HG02610 (cell line): ENCODE measurements around the gene TBC1D14.

Experiments used
- ATAC-seq: cut with Tn5 transposase; IDR thresholded peaks from one replicate; pipeline ENCODE4 v1.9.1; 2021; ENCODE audit warnings: mild to moderate bottlenecking, moderate library complexity; ENCODE audit not compliant: unreplicated experiment

TBC1D14 gene

DNA sequence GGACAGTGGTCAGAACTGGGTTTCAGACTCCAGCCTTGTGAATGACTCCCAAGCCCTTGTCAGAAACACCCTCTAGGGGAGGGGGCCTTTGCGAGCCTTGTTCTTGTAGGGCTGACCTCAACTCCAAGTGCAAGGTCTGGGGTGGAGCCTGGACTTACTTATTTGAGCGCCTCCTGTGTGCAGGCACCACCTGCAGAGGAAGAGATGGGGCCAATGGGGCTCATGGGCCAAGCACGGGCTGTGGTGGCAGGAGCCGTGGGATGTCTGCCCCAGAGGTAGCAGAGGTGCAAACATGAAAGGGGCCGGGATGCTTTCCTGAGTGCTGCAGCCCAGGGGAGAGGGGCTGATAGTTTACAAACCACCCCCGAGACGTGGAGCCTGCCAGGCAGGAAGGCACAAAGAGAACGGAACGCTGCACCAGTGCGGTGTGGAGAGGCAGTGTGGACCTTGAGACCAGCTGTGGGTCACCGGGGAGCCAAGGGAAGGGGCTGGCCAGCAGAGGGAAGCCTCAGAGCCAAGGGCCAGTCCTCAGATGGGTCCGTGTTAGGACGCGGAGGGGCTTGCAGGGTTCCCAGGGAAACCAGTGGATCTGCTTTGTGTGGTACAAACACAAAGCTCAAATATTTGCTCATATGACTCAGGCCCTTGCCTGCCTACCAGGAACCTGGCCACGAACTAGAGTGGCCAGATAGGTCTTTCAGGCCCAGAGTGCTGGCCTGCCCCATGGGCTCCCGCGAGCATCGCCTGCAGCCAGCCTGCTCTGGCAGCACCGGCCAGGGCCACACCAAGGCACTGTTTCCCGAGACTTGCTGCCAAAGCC is 124.8 kb downstream of the TBC1D14 start:
- ATAC-seq: no peak

DNA sequence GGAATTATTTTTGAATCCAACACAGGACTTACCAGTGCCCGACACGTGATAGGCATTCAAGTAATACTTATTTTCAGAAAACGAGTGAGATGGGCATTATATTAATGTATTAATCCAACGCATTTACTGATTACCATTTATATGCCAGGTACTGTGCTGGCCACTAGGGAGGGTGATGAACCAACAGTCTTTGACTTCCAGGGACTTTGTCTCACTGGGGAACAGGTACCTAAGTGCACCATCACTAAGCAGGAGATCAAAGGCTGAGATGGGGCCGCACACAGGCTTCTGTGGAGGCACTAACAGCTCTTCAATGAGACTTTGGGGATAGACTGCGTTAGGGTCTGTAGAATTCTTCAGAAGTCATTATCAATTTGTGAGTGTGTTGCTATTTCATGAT is 127.8 kb downstream of the TBC1D14 start:
- ATAC-seq: no peak

DNA sequence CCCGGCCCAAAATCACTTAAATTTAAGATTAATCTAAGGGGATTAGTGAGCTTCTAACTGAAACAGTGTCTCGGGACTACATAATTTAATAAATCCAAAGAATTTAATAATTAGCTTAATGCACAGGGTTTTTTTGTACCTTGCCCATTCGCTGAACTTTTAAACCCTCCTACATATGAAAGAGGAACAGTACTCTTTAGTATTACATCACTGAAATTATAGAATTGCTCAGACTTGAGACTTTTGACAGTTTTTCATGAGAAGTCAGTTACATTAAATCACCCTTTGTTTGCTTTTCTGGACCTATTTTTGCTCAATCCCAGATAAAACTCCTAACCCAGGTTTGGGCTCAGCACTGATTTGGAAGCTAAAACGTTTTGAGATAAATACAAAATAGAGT is 131.1 kb downstream of the TBC1D14 start:
- ATAC-seq: no peak

DNA sequence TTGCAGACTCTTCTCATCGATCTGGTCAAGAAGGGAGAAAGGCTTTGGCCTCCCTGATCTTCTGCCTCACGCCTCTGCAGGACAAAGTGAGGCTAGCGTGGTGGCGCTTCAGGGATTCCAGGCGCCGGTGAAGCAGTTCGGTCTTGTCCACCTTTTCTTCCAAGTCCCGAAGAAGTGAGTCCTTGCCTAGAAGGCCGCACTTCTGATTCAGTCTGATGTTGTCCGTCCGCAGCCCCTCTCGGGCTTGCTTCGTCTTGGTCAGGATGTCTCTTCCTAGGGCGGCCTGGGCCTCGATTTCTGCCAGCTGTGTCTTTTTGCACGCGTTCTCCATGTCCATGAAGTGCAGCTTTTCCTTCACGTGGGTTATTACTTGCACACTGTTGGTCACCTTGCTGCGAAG is 131.6 kb downstream of the TBC1D14 start:
- ATAC-seq: no peak

DNA sequence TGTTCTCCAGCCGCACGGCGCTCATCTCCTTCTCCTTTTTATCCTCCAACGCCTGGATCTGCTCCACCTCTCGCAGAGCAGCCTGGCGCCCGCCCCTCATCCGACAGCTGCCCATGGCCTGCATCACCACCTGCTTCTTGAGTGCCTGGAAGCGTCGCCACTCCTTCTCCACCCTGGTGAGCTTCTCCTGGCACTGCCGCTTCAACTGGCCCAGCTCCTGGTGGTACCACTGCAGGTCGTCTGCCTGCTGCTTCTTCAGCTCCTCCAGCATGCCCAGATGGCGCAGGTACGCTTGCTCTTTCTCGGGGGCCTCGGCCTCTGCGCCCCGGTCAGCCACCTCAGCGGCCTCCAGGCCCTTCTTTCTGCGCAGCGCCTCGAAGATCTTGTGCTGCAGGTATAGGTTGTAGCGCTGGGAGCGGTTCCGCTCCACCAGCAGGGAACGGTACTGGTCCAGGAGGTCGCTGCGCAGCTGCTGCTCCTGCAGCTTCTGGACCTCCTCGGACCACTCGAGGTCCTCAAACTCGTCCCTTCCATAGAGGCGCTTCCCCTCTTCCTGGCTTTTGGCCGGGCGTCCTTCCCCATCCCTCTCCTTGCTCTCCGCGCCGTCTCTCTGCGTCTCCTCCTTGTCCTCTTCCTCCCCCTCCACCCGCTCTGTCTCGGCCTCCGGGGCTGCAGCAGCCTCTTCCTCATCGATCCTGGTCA is 132.3 kb downstream of the TBC1D14 start:
- no peak for ATAC-seq

DNA sequence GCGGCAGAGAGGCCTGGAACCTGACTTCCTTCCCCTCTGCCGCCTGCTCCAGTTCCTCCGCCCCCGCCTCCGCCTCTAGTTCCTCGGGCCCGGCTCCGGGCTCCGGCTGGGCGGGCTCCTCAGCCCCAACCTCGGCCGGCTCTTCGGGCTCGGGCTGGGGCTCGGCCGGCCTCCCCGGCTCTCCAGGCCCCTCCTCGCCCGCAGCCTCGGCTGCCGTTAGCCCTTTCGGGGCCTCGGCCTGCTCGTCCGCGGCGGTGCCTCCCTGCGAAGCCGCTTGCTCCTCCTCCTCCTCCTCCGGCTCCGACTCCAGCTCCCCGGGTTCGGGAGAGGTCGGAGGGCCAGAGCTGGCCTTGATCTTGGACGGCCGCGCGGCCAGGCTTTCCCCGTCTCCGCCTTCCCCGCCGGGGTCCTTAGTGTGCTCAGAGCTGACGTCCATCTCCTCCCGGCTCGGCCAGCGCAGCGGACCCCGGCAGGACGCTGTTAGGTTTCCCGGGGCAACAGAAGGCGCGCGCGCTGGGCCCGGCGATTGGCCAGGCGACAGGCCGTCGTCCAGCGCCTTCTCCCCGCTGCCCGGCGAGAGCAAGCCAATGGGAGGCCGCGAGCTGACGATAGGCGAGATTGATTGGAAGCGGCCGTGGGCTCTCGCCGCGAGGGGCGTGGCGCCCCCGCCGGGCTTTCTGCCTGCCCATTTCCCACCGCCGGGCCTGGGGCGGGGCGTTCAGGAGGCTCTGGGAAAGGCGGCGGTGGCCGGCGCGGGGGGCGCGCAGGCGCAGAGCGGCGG is 133.1 kb downstream of the TBC1D14 start:
- peak; percentile 87 for ATAC-seq

DNA sequence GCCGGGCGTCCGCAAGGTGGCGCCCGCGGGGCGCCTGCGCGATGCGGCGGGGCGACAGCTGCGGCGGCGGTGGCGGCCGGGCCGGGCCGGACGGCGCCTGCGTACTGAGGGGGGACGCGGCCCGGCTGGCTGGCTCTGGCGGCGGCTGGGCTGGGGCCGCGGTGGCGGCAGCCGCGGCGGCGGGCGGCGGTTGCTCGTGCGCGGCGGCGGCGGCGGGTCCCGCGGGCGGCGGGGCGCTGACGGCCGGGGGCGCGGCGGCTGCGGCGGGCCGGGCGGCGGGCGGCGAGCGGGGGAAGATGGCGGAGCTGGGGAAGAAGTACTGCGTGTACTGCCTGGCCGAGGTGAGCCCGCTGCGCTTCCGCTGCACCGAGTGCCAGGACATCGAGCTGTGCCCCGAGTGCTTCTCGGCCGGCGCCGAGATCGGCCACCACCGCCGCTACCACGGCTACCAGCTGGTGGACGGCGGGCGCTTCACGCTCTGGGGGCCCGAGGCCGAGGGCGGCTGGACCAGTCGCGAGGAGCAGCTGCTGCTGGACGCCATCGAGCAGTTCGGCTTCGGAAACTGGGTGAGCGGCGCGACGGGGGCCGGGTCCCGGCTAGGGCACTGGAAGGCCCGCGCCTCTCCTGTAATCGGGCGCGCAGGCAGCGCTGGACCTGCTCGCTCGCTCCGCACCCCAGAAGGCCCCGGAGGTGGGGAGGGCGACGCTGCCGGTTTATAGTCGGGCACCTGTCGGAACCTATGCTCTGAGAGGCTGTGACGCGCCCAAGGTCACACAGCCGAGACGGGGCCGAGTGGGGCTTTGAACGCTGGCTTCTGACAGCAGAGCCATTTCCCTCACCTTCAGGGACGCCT is 133.9 kb downstream of the TBC1D14 start, which contains the start of gene TADA2B:
Gene TADA2B (plus strand): TSS at position 89 of the 853 bp plus-strand sequence. CDS start 208 bp downstream, at position 297.
- ATAC-seq: peak; percentile 25

DNA sequence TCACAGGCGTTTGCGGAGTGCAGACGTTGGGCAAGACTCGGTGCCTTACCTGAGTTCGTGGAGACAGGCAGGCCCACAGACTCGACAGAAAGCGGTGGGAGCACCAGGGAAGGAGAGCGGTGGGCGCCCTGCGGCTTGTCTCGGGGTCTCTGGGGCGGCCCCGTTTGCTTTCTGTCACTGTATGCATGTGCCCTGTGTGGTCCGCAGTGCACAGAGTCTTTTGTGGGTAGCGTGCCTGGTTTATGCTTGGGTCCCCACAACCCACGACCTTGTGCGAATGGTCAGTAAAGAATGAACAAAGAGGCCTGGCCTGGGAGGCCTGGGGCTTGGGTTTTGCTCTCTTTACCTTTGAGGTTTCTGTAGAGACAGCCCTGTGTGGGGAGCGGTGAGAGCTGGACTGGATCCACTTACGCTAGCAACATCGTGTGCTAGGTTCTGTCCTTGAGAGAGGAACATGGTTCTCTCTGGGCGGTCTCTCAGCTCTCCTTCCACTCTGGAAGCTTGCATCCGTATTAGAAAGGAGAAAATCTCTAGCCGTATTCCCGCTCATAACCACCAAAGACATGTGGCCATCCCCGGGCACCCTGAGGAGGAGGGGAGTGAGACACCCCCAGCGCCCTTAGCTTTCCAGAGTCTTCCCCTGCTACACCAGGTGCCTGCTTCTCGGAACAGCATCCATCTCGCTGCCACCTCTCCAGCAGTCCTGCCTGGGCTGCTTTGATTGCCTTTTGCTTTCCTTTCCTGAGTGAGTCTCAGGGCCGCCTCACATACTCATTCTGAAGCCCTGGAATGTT is 134.7 kb downstream of the TBC1D14 start:
- no peak for ATAC-seq

DNA sequence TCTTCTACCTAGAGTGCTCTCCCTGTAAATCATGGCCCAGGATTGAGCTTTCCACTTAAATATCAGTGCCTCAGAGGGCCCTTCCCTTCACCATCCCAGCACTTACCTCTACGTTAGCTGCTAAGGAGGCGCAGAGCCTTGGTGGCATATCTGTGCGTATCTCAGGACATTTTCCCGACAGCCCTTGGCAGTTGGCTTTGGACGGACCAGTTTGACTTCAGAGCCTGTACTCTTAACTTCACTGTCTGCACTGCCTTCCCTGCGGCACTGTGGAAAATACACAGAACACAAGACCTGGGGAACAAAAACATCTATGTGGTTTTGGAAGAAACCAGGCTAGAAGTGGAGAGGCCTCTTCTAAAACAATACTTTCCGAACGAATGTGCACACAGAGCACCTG is 135.9 kb downstream of the TBC1D14 start:
- no peak for ATAC-seq

DNA sequence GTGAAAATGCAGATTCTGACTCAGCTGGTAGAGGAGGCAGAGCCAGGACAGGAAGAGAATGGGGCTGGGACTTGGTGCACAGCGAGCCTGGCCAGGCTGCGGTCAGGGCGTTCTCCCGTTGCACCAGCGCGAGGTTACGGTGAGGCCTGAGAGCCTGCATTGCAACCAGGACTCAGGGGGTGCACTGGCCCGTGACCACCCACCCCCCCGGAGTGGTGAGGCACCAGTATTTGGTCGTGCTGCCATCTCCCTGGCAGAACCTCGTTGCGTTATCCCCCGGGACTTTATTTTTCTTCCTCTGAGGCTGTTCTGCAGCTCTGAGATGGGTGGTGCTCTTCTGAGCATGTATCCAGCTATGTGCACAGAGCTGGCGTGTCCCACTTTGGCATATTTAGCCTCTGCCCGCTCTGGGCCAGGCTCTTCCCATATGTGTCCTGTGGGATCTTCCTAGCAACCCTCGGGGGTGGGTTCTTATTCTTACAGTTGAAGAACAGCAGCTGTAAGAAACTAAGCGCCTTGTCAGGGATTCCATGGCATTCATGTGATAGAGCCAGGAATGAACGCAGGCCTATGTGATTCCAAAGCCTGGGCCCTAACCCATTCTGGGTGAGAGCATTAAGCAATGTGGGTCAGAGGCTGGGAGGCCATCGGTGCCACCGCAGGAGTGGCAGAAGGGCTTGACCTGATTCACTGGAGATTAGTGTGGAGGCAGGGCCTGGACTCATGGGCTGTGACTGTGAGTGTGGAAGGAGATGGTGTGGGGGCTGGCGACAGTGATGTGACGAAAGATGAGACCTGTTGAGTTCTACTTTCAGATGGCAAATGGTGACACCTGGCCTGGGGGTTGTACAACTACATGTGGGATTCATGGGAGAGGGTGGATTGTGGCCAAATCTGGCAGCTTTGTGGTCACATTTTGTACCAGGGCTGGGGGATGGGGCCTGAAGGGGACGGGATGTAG is 136.6 kb downstream of the TBC1D14 start:
- no peak for ATAC-seq

DNA sequence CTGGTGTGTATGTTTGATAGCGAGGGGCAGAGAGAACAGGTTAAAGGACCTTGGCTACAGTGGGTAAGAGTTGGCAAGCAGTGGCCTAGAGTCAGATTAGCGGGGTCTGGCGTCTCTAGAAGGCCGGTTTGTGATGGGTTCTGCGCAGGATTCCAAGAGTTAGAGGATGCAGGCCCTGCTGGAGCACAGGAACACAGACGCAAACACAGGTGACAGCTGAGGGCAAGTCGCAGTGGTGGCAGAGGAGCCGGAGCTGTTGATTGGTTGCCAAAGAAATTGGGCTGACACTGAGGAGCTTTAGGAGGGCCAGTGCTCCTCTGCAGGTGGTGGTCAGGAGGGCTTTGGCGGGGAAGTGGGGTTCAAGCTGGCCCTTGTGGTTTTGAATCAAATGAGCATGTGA is 137.3 kb downstream of the TBC1D14 start:
- no peak for ATAC-seq

DNA sequence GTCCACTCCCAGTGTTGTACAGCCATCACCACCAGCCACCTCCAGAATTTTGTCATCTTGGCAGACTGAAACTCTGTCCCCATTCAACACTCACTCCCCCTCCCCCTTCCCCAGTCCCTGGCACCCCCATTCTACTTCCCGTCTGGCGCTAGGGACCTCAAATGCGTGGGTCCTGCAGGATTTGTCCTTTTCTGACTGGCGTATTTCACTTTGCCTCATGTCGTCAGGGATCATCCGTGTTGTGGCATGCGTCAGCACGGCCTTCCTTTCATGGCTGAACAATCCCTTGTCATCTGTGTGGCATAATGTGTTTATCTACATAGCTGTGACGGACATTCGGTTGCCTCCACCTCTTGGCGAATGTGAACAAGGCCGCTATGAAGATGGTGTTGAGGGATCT is 139.0 kb downstream of the TBC1D14 start:
- no peak for ATAC-seq

DNA sequence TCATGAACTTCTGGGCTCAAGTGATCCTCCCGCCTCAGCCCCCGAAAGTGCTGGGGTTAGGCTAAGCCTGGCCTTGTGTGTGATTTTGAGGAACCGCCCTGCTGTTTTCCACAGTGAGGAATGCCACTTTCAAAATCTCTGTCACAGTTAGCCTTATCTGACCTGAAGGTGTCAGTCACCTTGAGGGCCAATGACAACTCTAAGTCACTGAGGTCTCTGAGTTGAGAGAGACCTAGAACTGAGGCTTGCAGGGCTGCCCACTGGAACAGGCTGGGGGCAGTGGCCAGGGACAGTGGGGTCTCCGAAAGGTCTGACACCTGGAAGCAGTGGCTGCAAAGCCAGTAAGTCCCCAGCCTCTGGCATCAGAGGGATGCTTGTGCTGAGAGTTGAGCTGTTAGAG is 139.7 kb downstream of the TBC1D14 start:
- ATAC-seq: no peak

DNA sequence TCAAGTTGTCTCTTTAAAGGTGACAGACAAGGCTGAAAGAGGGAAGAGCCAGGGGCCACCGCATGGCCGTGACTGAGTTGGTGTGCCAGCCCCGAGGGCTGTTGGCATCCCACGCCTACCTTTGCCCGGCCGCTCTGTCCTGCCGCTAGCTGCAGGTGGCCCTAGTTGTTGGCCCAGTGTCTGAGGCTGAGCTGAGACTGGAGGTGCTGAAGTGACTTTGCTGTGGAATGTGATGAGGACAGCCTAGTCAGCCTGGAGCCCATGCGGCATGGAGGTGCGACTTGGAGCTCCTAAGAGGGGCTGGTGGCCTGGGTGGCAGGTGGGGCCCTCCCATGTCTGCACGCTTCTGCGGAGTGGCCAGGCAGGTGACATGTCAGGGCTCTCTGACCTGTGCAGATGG is 140.1 kb downstream of the TBC1D14 start:
- no peak for ATAC-seq

DNA sequence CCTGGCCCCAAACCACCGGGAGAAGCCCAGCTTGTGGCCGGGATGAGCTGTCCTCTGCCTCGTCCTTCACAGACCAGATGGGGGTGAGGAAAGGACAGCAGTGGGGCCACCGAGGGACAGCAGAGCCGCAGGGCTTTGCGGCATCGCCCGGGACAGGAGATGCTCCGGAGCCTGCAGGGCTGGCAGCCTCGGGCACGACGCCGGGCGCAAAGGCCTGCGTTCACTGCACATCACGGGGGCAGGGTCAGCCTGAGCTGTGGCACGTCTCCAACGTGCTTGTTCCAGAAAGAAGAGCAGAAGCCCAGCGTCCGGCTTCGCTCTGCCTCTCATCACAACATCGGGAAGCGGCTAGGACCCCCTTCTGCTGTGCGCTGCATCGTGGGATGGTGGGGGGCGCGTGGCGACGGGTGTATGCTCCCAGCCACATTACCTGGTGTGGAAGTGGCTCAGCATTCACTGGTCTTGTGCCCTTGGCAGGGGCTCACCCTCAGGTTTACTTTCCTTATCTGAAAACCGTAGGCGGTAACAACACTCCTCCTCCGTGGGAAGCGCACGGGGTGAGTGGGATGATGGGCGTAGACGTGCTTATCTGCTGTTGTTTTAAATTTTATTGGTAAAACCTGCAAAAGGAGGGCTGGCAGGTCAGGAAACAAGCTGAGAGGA is 141.0 kb downstream of the TBC1D14 start:
- ATAC-seq: no peak

DNA sequence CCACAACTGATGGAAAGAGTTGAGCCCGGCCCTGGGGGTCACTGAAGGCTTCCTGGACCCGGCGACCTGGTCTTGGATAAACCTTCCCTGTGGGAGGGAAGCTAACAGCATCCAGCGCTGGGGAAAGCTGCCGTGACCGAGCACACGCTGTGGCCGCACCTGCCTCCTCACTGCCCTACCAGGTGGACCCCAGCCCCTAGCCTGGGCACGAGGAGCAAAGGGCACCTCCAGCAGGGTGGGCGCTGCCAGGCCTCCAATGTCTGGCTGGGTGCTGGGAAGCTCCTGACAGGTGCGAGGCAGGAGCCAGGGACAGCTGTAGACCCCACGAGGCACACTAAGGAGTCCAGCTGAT is 141.5 kb downstream of the TBC1D14 start:
- no peak for ATAC-seq

DNA sequence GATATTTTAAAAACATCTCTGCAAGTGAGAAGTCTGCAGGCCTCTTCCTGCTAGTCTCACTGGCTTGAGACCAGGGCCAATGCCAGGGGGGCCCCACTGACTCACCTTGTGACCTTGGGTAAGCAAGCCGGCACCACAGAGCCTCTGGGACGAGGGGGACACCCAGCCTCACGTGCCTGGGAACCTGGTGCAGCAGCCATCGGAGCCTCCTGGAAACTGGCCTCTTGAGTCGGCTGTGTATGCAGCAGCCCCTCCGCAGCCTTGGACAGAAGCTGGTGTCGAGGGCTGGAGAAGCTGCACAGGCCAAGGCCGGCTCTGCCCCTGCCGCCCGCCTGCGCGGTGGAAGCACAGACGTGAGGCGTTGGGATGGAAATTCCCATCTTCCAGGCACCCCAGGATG is 142.3 kb downstream of the TBC1D14 start:
- no peak for ATAC-seq

DNA sequence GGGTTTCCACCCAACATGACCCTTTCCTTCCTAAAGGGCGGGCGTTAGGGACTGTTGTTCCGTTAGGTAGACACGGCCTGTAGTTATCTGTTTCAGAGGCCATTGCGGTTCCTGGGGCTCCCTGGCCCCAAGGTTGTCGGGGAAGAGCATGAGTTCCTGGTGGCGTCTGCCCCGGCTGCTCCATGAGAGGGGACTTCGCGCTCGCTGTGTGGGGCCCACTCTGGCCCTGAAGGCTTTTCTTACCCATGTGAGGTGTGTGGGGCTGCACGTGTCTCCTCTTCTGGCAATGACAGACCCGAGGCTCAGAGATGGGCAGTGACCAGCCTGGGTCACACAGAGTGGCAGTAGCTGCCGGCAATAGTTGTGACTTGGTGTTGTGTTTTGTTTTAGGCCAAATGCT is 142.7 kb downstream of the TBC1D14 start:
- no peak for ATAC-seq
